Transverse colon (tissue), 4 donors: ENCODE results near the gene ANKRD33B. TPM values are rescaled to one million over a fixed set of nuclear protein-coding genes. Genes with fewer than 3 reads are reported as not detected.

Experiments
- DNase-seq: peaks from one replicate; pipeline ENCODE4 v3.0.0-alpha.2; 2019
- H3K27ac ChIP-seq, 4 donors: fragments of 200-600 bp; sonication (generic); 2 replicates each; pipeline ENCODE4 v1.5.1; 2016 to 2018; ENCODE audit warnings: inconsistent platforms in 4 of 4
- H3K27me3 ChIP-seq: fragments of 200-600 bp; sonication (generic); 2 replicates; pipeline ENCODE4 v1.5.1; 2017; ENCODE audit warnings: inconsistent platforms
- H3K36me3 ChIP-seq, 4 donors: fragments of 200-600 bp; sonication (generic); 2 replicates each; pipeline ENCODE4 v1.5.1; 2017 to 2019; ENCODE audit warnings: inconsistent platforms in 4 of 4
- H3K4me1 ChIP-seq, 4 donors: fragments of 200-600 bp; sonication (generic); 2 replicates each; pipeline ENCODE4 v1.5.1; 2017 to 2020; ENCODE audit warnings: inconsistent platforms in 4 of 4
- H3K4me3 ChIP-seq, 4 donors: fragments of 200-600 bp; sonication (generic); 1 replicate in 1 of 4; 2 replicates in 3 of 4; pipeline versions ENCODE4 v1.5.1 to v1.6.1; 2017 to 2019; ENCODE audit warnings: inconsistent platforms in 4 of 4
- H3K9me3 ChIP-seq, 2 donors: fragments of 200-600 bp; sonication (generic); 2 replicates each; pipeline ENCODE4 v1.5.1; 2017 to 2019; ENCODE audit warnings: inconsistent platforms in 2 of 2
- CTCF ChIP-seq, 5 experiments: fragments of 200-600 bp in 3 of 5; fragments of 450-650 bp in 2 of 5; sonication (generic) in 3 of 5; IDR thresholded peaks; 1 replicate in 2 of 5; 2 replicates in 3 of 5; pipeline ENCODE4 v1.5.1; 2016 to 2017; ENCODE audit warnings: antibody characterized with exemption in 5 of 5, inconsistent platforms in 3 of 5, mild to moderate bottlenecking in 2 of 5, moderate library complexity in 1 of 5
- EP300 ChIP-seq: sonication (generic); formaldehyde crosslinking; IDR thresholded peaks from one replicate; pipeline ENCODE4 v1.6.1; 2017; ENCODE audit warnings: antibody characterized with exemption, low read depth
- POLR2A ChIP-seq: fragments of 450-650 bp; IDR thresholded peaks from one replicate; pipeline ENCODE4 v1.6.1; 2016; ENCODE audit warnings: antibody characterized with exemption, mild to moderate bottlenecking, moderate library complexity
- POLR2AphosphoS5 ChIP-seq, 3 donors: sonication (generic); formaldehyde crosslinking; IDR thresholded peaks; one replicate each; pipeline ENCODE4 v1.6.1; 2016; ENCODE audit warnings: antibody characterized with exemption in 3 of 3
- WGBS, 2 donors: methylation state at CpG; one replicate each; pipeline ENCODE4 v1.1.5; 2018; ENCODE audit warnings: low coverage in 1 of 2; 5-methylcytosine and 5-hydroxymethylcytosine counted together
- in situ Hi-C, 4 donors: fragments of 200-750 bp; cut with MboI; loops; one replicate each; pipeline versions ENCODE4 v1.15.0 to v1.15.1; 2017; ENCODE audit warnings: low sequenced_read_pairs in 3 of 4, low pct_ligation_motif_present in 1 of 4, low pct_unique_long_range_greater_than_20kb in 1 of 4
- intact Hi-C: fragments of 100-400 bp; cut with DNase I; formaldehyde crosslinking; loops from one replicate; pipeline ENCODE4 v1.15.1; 2023; ENCODE audit warnings: low total_unique reads
- total RNA-seq, 4 donors: library from RNA; depleted of rRNA; stranded (reverse); fragments of >200 nt; gene quantifications; one replicate each; pipeline ENCODE4 v1.1.0, GENCODE V29; 2016

Gene ANKRD33B
- total RNA-seq, 4 donors from 2014 or later = 0.20 to 3.2 (median 1.4) TPM

- DNase-seq = no peak
- 76 to 90% methylated on average over 14 to 19 of the region's 19 CpGs for WGBS, 2 donors
- Histone ChIP-seq H3K4me1 (no peaks in the 10 kb centered on the region), H3K4me3 (no peak overlapping the region), H3K36me3 (no peaks in the 10 kb centered on the region), H3K27me3 (no peaks in the 10 kb centered on the region), H3K9me3 (no peaks in the 10 kb centered on the region), H3K27ac (no peak overlapping the region)
- intact Hi-C loops (no loop called here), in situ Hi-C loops (no loop called here)
- no peak for TF ChIP-seq POLR2AphosphoS5 (IDR thresholded peaks at IDR 0.05)
- no peak for TF ChIP-seq POLR2A
- no peak for TF ChIP-seq EP300
- TF ChIP-seq CTCF (IDR thresholded peaks at IDR 0.05) = no peak
These were observed 39.3 kb upstream of the ANKRD33B start for GRCh38 chr5:10524376-10525123.

DNA sequence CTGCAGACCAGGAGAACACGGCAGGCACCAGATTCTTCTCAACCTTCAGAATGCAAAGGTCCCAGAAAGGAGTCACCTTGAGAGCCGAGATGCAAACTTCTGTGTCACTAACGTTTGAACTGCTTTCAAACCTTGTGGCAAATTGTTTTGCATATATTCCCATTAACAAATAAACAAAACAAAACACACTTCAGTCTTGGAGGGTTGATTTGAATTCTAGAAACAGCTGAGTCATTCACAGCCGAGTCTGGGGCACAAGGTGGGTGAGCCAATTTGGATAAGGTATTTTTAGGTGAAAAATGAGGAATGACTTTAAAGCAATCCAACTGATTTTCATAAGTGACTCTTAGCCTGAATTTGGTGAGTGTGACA lies 38.8 kb upstream of the ANKRD33B start:
- Histone ChIP-seq H3K4me1 (no peaks in the 10 kb centered on the region), H3K9me3 (no peaks in the 10 kb centered on the region), H3K4me3 (no peak overlapping the region), H3K36me3 (no peaks in the 10 kb centered on the region), H3K27ac (no peak overlapping the region), H3K27me3 (no peaks in the 10 kb centered on the region)
- intact Hi-C loops (no loop called here), in situ Hi-C loops (no loop called here)
- TF ChIP-seq CTCF (IDR thresholded peaks at IDR 0.05) (no peak), EP300 (no peak)
- 33 to 44% methylated on average over 1 to 4 of the region's 4 CpGs for WGBS, 2 donors
- DNase-seq = no peak

- H3K4me1 ChIP-seq = no peaks in the 10 kb centered on the region
- no peak for TF ChIP-seq EP300
- no peak for TF ChIP-seq CTCF (IDR thresholded peaks at IDR 0.05)
- no peak for TF ChIP-seq POLR2AphosphoS5 (IDR thresholded peaks at IDR 0.05)
- TF ChIP-seq POLR2A = no peak
- intact Hi-C loops = no loop called here
- no peaks in the 10 kb centered on the region for H3K27me3 ChIP-seq
- WGBS, 2 donors = 82% methylated on average over 9 to 11 of the region's 11 CpGs
- no peak overlapping the region for H3K4me3 ChIP-seq
- H3K36me3 ChIP-seq = no peaks in the 10 kb centered on the region
- no peak overlapping the region for H3K27ac ChIP-seq
- in situ Hi-C loops = no loop called here
- no peaks in the 10 kb centered on the region for H3K9me3 ChIP-seq
- no peak for DNase-seq
These were observed 36.5 kb upstream of the ANKRD33B start for GRCh38 chr5:10527281-10527950.

DNA sequence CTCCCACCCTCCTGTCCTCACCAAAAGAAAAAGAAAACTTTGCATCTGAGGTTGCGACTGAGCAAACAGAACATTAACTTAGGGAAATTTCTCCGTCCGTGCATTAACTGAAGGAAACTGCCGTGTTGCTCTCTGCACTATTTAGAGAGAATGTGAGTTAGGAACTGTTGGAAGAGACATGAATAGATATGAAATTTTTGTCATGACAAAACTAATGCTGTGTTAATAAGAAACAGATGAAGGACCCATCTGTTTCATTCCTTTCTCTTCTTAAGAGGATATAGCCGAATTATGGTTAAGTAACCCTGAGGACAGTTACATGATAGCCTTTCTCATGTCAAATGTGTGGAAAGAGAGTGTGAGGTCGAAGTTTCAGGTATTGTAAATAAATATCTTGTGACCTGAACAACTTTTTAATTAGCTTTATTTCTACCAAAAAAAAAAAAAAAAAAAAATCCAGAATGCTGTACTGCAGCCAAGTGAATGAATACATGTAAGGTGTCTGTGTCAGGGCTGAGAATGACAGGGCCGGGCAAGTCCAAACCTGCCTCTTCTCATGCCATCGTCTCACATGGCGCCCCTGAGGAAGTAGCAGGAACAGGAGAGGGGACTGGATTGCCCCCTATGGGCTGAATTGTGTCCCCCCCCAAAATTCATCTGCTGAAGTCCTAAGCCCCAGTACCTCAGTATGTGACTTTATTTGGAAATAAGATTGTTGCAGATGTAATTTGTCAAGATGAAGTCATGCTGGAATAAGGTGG lies 35.6 kb upstream of the ANKRD33B start:
- no peak overlapping the region for H3K4me3 ChIP-seq
- WGBS, 2 donors = 76 to 79% methylated on average over 6 to 9 of the region's 9 CpGs
- intact Hi-C loops = no loop called here

More for the DNA sequence above, 35.6 kb upstream of the ANKRD33B start:
- H3K4me1 ChIP-seq = no peaks in the 10 kb centered on the region
- DNase-seq = no peak
- H3K27ac ChIP-seq = no peak overlapping the region
- no peaks in the 10 kb centered on the region for H3K36me3 ChIP-seq
- no peaks in the 10 kb centered on the region for H3K9me3 ChIP-seq
- in situ Hi-C loops = no loop called here
- peaks cover 3% of the 10 kb centered on the region for H3K27me3 ChIP-seq
- TF ChIP-seq EP300 (no peak), CTCF (IDR thresholded peaks at IDR 0.05) (no peak), POLR2A (no peak), POLR2AphosphoS5 (IDR thresholded peaks at IDR 0.05) (no peak)
